ENCODE measurements around the gene NAGK. TPM values are rescaled to one million over a fixed set of nuclear protein-coding genes. Genes with fewer than 3 reads are reported as not detected.
"Not testable (repeated sequence)": the region's sequence is repeated elsewhere in the genome, so short reads cannot be mapped to it uniquely, and the experiment has no call there.

Gene NAGK
- total and polyA plus RNA-seq, 4 donors = 41.2 to 147 (median 107) TPM

- DNase-seq (ENCODE audit: low read depth in 4 of 6, low spot score in 6 of 6) = no peak
- Histone ChIP-seq H3K36me3 (ENCODE audit: control insufficient read depth, insufficient read depth, low read length) (no peaks in the 10 kb centered on the region), H3K9me3 (ENCODE audit: control insufficient read depth, insufficient read depth, low read length) (peaks cover 2% of the 10 kb centered on the region), H3K4me3 (ENCODE audit: low read depth, low read length) (no peak overlapping the region), H3K27me3 (ENCODE audit: control insufficient read depth, insufficient read depth, low read length) (no peaks in the 10 kb centered on the region), H3K27ac (ENCODE audit: low read depth, low read length) (no peak overlapping the region), H3K4me1 (ENCODE audit: control insufficient read depth, insufficient read depth, low read length) (no peaks in the 10 kb centered on the region)
- WGBS (ENCODE audit: insufficient coverage) = 100% methylated on average over 2 of the region's 6 CpGs
Measured at GRCh38 chr2:71102981-71103681, 34.7 kb downstream of the NAGK start.

GRCh38 chr2:71103809-71104208 is 35.4 kb downstream of the NAGK start:
- H3K36me3 ChIP-seq (ENCODE audit: control insufficient read depth, insufficient read depth, low read length) = no peaks in the 10 kb centered on the region

GRCh38 chr2:71106463-71106862 is 38.0 kb downstream of the NAGK start:
- not testable (repeated sequence) for DNase-seq (ENCODE audit: low read depth in 4 of 6, low spot score in 6 of 6); H3K4me3 ChIP-seq (ENCODE audit: low read depth, low read length); H3K27me3 ChIP-seq (ENCODE audit: control insufficient read depth, insufficient read depth, low read length); H3K27ac ChIP-seq (ENCODE audit: low read depth, low read length); H3K36me3 ChIP-seq (ENCODE audit: control insufficient read depth, insufficient read depth, low read length); H3K9me3 ChIP-seq (ENCODE audit: control insufficient read depth, insufficient read depth, low read length); H3K4me1 ChIP-seq (ENCODE audit: control insufficient read depth, insufficient read depth, low read length)
- no CpG with 5 or more reads among the region's 6 CpGs for WGBS (ENCODE audit: insufficient coverage)

More at GRCh38 chr2:71103809-71104208, 35.4 kb downstream of the NAGK start:
- Histone ChIP-seq H3K9me3 (ENCODE audit: control insufficient read depth, insufficient read depth, low read length) (peaks cover 2% of the 10 kb centered on the region), H3K4me3 (ENCODE audit: low read depth, low read length) (no peak overlapping the region), H3K27ac (ENCODE audit: low read depth, low read length) (no peak overlapping the region), H3K27me3 (ENCODE audit: control insufficient read depth, insufficient read depth, low read length) (no peaks in the 10 kb centered on the region), H3K4me1 (ENCODE audit: control insufficient read depth, insufficient read depth, low read length) (no peaks in the 10 kb centered on the region)
- WGBS (ENCODE audit: insufficient coverage) = 85% methylated on average over 3 of the region's 5 CpGs
- DNase-seq (ENCODE audit: low read depth in 4 of 6, low spot score in 6 of 6) = no peak

GRCh38 chr2:71108091-71108490 is 39.6 kb downstream of the NAGK start:
- no peaks in the 10 kb centered on the region for H3K27me3 ChIP-seq (ENCODE audit: control insufficient read depth, insufficient read depth, low read length)
- H3K9me3 ChIP-seq (ENCODE audit: control insufficient read depth, insufficient read depth, low read length) = no peaks in the 10 kb centered on the region
- no CpG with 5 or more reads among the region's 2 CpGs for WGBS (ENCODE audit: insufficient coverage)
- H3K27ac ChIP-seq (ENCODE audit: low read depth, low read length) = no peak overlapping the region
- DNase-seq (ENCODE audit: low read depth in 4 of 6, low spot score in 6 of 6) = no peak
- H3K4me3 ChIP-seq (ENCODE audit: low read depth, low read length) = no peak overlapping the region
- H3K36me3 ChIP-seq (ENCODE audit: control insufficient read depth, insufficient read depth, low read length) = no peaks in the 10 kb centered on the region
- H3K4me1 ChIP-seq (ENCODE audit: control insufficient read depth, insufficient read depth, low read length) = no peaks in the 10 kb centered on the region

- no peaks in the 10 kb centered on the region for H3K4me1 ChIP-seq (ENCODE audit: control insufficient read depth, insufficient read depth, low read length)
- no peaks in the 10 kb centered on the region for H3K9me3 ChIP-seq (ENCODE audit: control insufficient read depth, insufficient read depth, low read length)
- no peak for DNase-seq (ENCODE audit: low read depth in 4 of 6, low spot score in 6 of 6)
- no peak overlapping the region for H3K4me3 ChIP-seq (ENCODE audit: low read depth, low read length)
- H3K27me3 ChIP-seq (ENCODE audit: control insufficient read depth, insufficient read depth, low read length) = no peaks in the 10 kb centered on the region
- H3K36me3 ChIP-seq (ENCODE audit: control insufficient read depth, insufficient read depth, low read length) = peaks cover 13% of the 10 kb centered on the region
- WGBS (ENCODE audit: insufficient coverage) = no CpG with 5 or more reads among the region's 1 CpG
- H3K27ac ChIP-seq (ENCODE audit: low read depth, low read length) = no peak overlapping the region
Measured at GRCh38 chr2:71113843-71114242, 45.4 kb downstream of the NAGK start.

GRCh38 chr2:71117063-71117462 is 48.6 kb downstream of the NAGK start:
- Histone ChIP-seq H3K4me3 (ENCODE audit: low read depth, low read length) (no peak overlapping the region), H3K36me3 (ENCODE audit: control insufficient read depth, insufficient read depth, low read length) (peaks cover 13% of the 10 kb centered on the region), H3K9me3 (ENCODE audit: control insufficient read depth, insufficient read depth, low read length) (no peaks in the 10 kb centered on the region), H3K27me3 (ENCODE audit: control insufficient read depth, insufficient read depth, low read length) (no peaks in the 10 kb centered on the region), H3K4me1 (ENCODE audit: control insufficient read depth, insufficient read depth, low read length) (no peaks in the 10 kb centered on the region), H3K27ac (ENCODE audit: low read depth, low read length) (no peak overlapping the region)
- no peak for DNase-seq (ENCODE audit: low read depth in 4 of 6, low spot score in 6 of 6)

GRCh38 chr2:71120195-71120594 is 51.7 kb downstream of the NAGK start:
- Histone ChIP-seq H3K4me1 (ENCODE audit: control insufficient read depth, insufficient read depth, low read length) (no peaks in the 10 kb centered on the region), H3K27me3 (ENCODE audit: control insufficient read depth, insufficient read depth, low read length) (no peaks in the 10 kb centered on the region), H3K36me3 (ENCODE audit: control insufficient read depth, insufficient read depth, low read length) (peaks cover 13% of the 10 kb centered on the region), H3K27ac (ENCODE audit: low read depth, low read length) (no peak overlapping the region), H3K4me3 (ENCODE audit: low read depth, low read length) (no peak overlapping the region), H3K9me3 (ENCODE audit: control insufficient read depth, insufficient read depth, low read length) (no peaks in the 10 kb centered on the region)
- WGBS (ENCODE audit: insufficient coverage) = 88% methylated on average over 6 of the region's 6 CpGs
- no peak for DNase-seq (ENCODE audit: low read depth in 4 of 6, low spot score in 6 of 6)

- peaks cover 8% of the 10 kb centered on the region for H3K36me3 ChIP-seq (ENCODE audit: control insufficient read depth, insufficient read depth, low read length)
- no peaks in the 10 kb centered on the region for H3K4me1 ChIP-seq (ENCODE audit: control insufficient read depth, insufficient read depth, low read length)
- H3K27me3 ChIP-seq (ENCODE audit: control insufficient read depth, insufficient read depth, low read length) = no peaks in the 10 kb centered on the region
- DNase-seq (ENCODE audit: low read depth in 4 of 6, low spot score in 6 of 6) = no peak
- no peak overlapping the region for H3K4me3 ChIP-seq (ENCODE audit: low read depth, low read length)
- H3K9me3 ChIP-seq (ENCODE audit: control insufficient read depth, insufficient read depth, low read length) = no peaks in the 10 kb centered on the region
- WGBS (ENCODE audit: insufficient coverage) = no CpG with 5 or more reads among the region's 1 CpG
- no peak overlapping the region for H3K27ac ChIP-seq (ENCODE audit: low read depth, low read length)
Measured at GRCh38 chr2:71121479-71121878, 53.0 kb downstream of the NAGK start.

GRCh38 chr2:71122387-71123298 is 54.2 kb downstream of the NAGK start:
- Histone ChIP-seq H3K27ac (ENCODE audit: low read depth, low read length) (no peak overlapping the region), H3K9me3 (ENCODE audit: control insufficient read depth, insufficient read depth, low read length) (no peaks in the 10 kb centered on the region), H3K4me1 (ENCODE audit: control insufficient read depth, insufficient read depth, low read length) (no peaks in the 10 kb centered on the region), H3K36me3 (ENCODE audit: control insufficient read depth, insufficient read depth, low read length) (peaks cover 6% of the 10 kb centered on the region), H3K4me3 (ENCODE audit: low read depth, low read length) (no peak overlapping the region), H3K27me3 (ENCODE audit: control insufficient read depth, insufficient read depth, low read length) (no peaks in the 10 kb centered on the region)
- no peak for DNase-seq (ENCODE audit: low read depth in 4 of 6, low spot score in 6 of 6)
- WGBS (ENCODE audit: insufficient coverage) = 93% methylated on average over 3 of the region's 7 CpGs
